Esophagus (tissue), 2 donors: ENCODE measurements around the gene ACOX1. TPM values are rescaled to one million over a fixed set of nuclear protein-coding genes. Genes with fewer than 3 reads are reported as not detected.

Experiments used
- H3K27ac ChIP-seq, 2 donors: one replicate each; pipeline ENCODE4 v1.5.1; 2013; ENCODE audit warnings: low read depth in 2 of 2, mild to moderate bottlenecking in 2 of 2, inconsistent platforms in 1 of 2, low read length in 1 of 2, moderate library complexity in 1 of 2
- H3K27me3 ChIP-seq, 2 donors: one replicate each; pipeline ENCODE4 v1.6.1; 2013; ENCODE audit warnings: low read length in 2 of 2, control low read depth in 1 of 2, mild to moderate bottlenecking in 1 of 2; ENCODE audit not compliant: insufficient read depth in 2 of 2, control insufficient read depth in 1 of 2
- H3K36me3 ChIP-seq, 2 donors: one replicate each; pipeline ENCODE4 v1.6.1; 2013; ENCODE audit warnings: low read length in 1 of 2; ENCODE audit not compliant: control insufficient read depth in 2 of 2, insufficient read depth in 2 of 2
- H3K4me1 ChIP-seq, 2 donors: one replicate each; pipeline ENCODE4 v1.6.1; 2013; ENCODE audit warnings: low read length in 1 of 2; ENCODE audit not compliant: control insufficient read depth in 2 of 2, insufficient read depth in 2 of 2
- H3K4me3 ChIP-seq, 2 donors: one replicate each; pipeline ENCODE4 v1.5.1; 2013; ENCODE audit warnings: low read length in 2 of 2, mild to moderate bottlenecking in 2 of 2, low read depth in 1 of 2, moderate library complexity in 1 of 2
- H3K9me3 ChIP-seq, 2 donors: one replicate each; pipeline ENCODE4 v1.6.1; 2013; ENCODE audit warnings: mild to moderate bottlenecking in 2 of 2, low read depth in 1 of 2, low read length in 1 of 2, moderate library complexity in 1 of 2; ENCODE audit not compliant: control insufficient read depth in 2 of 2, insufficient read depth in 1 of 2
- WGBS, 2 donors: extraction: QIAGEN DNeasy Blood & Tissue Kit; methylation state at CpG; one replicate each; pipeline ENCODE4 v1.1.7; 2013; 5-methylcytosine and 5-hydroxymethylcytosine counted together
- polyA plus RNA-seq, 2 donors: library from polyadenylated mRNA; stranded (reverse); fragments of 200-250 nt; gene quantifications; one replicate each; pipeline ENCODE4 v1.2.3, GENCODE V29; 2013
- donor health status: healthy with polysubstance abuse.
- donor health status: Bipolar disorder and iron deficiency.

ACOX1 gene
- polyA plus RNA-seq, 2 donors, result 22.7 to 37.4 TPM

- Histone ChIP-seq H3K27ac (peak overlapping the region in 1 of 2 donors; percentile 53), H3K9me3 (no peaks in the 10 kb centered on the region), H3K27me3 (no peaks in the 10 kb centered on the region), H3K4me1 (peaks cover 0 to 5% of the 10 kb centered on the region in 2 donors), H3K36me3 (peaks cover 0 to 25% of the 10 kb centered on the region in 2 donors), H3K4me3 (no peak overlapping the region)
- 93 to 95% methylated on average over 12 of the region's 12 CpGs for WGBS, 2 donors
These were observed 23.1 kb upstream of the ACOX1 start for GRCh38 chr17:76002100-76002499.

- Histone ChIP-seq H3K4me1 (peaks cover 0 to 10% of the 10 kb centered on the region in 2 donors), H3K27me3 (no peaks in the 10 kb centered on the region), H3K4me3 (no peak within 1 kb of the TSS), H3K36me3 (peaks cover 0 to 20% of the 10 kb centered on the region in 2 donors), H3K27ac (peak within 1 kb of the TSS; percentile 2 to 78), H3K9me3 (no peaks in the 10 kb centered on the region)
- 77 to 78% methylated on average over 17 to 21 of the region's 21 CpGs for WGBS, 2 donors
These were observed 22.0 kb upstream of the ACOX1 start, which contains the start of gene CDK3 for GRCh38 chr17:76000755-76001521. TSS of gene CDK3 (plus strand) at chr17:76000855. CDS start at chr17:76001426, 571 bp downstream.

GRCh38 chr17:76000016-76000754, 21.2 kb upstream of the ACOX1 start:
- 53 to 56% methylated on average over 31 of the region's 31 CpGs for WGBS, 2 donors
- H3K36me3 ChIP-seq, result peaks cover 0 to 21% of the 10 kb centered on the region in 2 donors
- H3K27me3 ChIP-seq, result no peaks in the 10 kb centered on the region
- no peaks in the 10 kb centered on the region for H3K9me3 ChIP-seq
- H3K4me1 ChIP-seq, result peaks cover 0 to 10% of the 10 kb centered on the region in 2 donors
- H3K4me3 ChIP-seq, result no peak overlapping the region
- H3K27ac ChIP-seq, result peak overlapping the region; percentile 2 to 78

- Histone ChIP-seq H3K27me3 (no peaks in the 10 kb centered on the region), H3K27ac (peak overlapping the region in 1 of 2 donors; percentile 50), H3K4me1 (peaks cover 0 to 10% of the 10 kb centered on the region in 2 donors), H3K36me3 (peaks cover 0 to 15% of the 10 kb centered on the region in 2 donors), H3K4me3 (no peak overlapping the region), H3K9me3 (no peaks in the 10 kb centered on the region)
- 88 to 91% methylated on average over 9 of the region's 9 CpGs for WGBS, 2 donors
These were observed 19.4 kb upstream of the ACOX1 start for GRCh38 chr17:75998327-75998795.

GRCh38 chr17:75996665-75997590, 18.0 kb upstream of the ACOX1 start:
- H3K27ac ChIP-seq, result peak overlapping the region; percentile 50 to 96
- H3K9me3 ChIP-seq, result no peaks in the 10 kb centered on the region
- H3K4me3 ChIP-seq, result no peak overlapping the region
- WGBS, 2 donors, result 30 to 38% methylated on average over 18 of the region's 18 CpGs
- no peaks in the 10 kb centered on the region for H3K27me3 ChIP-seq
- peaks cover 0 to 10% of the 10 kb centered on the region in 2 donors for H3K4me1 ChIP-seq
- H3K36me3 ChIP-seq, result peaks cover 0 to 11% of the 10 kb centered on the region in 2 donors

DNA sequence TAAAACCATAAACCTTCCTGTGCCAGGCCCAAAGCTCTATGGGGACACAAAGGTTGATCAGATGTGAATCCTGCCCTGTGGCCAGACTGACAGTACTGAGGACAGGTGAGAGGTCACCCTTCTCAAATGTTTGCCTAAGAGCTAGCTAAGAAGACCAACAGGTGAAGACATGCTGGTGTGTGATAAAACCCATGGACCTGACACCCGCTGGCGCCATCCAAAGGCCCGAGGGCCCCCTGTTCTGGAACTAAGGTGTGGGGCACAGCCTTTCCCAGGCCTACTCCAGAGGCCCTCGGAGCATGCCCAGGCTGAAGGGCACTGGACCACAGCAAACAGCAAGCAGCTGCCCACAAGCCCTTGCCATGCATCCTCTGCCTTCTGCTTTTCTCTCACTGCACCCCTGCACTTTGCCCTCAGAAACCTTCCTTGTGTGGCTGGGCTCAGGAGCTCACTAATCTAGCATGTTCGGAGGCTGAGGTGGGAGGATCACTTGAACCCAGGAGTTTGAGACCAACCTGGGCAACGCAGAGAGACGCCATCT, 16.5 kb upstream of the ACOX1 start:
- H3K4me1 ChIP-seq, result peaks cover 0 to 10% of the 10 kb centered on the region in 2 donors
- H3K9me3 ChIP-seq, result no peaks in the 10 kb centered on the region
- peaks cover 3 to 10% of the 10 kb centered on the region in 2 donors for H3K36me3 ChIP-seq
- H3K27me3 ChIP-seq, result no peaks in the 10 kb centered on the region
- H3K27ac ChIP-seq, result no peak overlapping the region
- WGBS, 2 donors, result 85 to 93% methylated on average over 7 of the region's 7 CpGs
- H3K4me3 ChIP-seq, result no peak overlapping the region

- H3K27ac ChIP-seq, result no peak overlapping the region
- 91 to 94% methylated on average over 5 of the region's 5 CpGs for WGBS, 2 donors
- peaks cover 3 to 10% of the 10 kb centered on the region in 2 donors for H3K36me3 ChIP-seq
These were observed 15.9 kb upstream of the ACOX1 start for GRCh38 chr17:75994802-75995370.

GRCh38 chr17:75991396-75991795, 12.4 kb upstream of the ACOX1 start:
- Histone ChIP-seq H3K27me3 (no peaks in the 10 kb centered on the region), H3K36me3 (peaks cover 3 to 9% of the 10 kb centered on the region in 2 donors), H3K4me1 (no peaks in the 10 kb centered on the region), H3K27ac (no peak overlapping the region), H3K9me3 (no peaks in the 10 kb centered on the region), H3K4me3 (no peak overlapping the region)
- WGBS, 2 donors, result 94 to 96% methylated on average over 9 of the region's 9 CpGs

More at GRCh38 chr17:75994802-75995370, 15.9 kb upstream of the ACOX1 start:
- peaks cover 0 to 10% of the 10 kb centered on the region in 2 donors for H3K4me1 ChIP-seq
- no peaks in the 10 kb centered on the region for H3K27me3 ChIP-seq
- no peak overlapping the region for H3K4me3 ChIP-seq
- H3K9me3 ChIP-seq, result no peaks in the 10 kb centered on the region
